ENCODE results near the gene MEIS1.
"Not testable (repeated sequence)": the region's sequence is repeated elsewhere in the genome, so short reads cannot be mapped to it uniquely, and the experiment has no call there.

Gene MEIS1

GRCh38 chr2:66472225-66472843 is 37.4 kb downstream of the MEIS1 start:
- no peak for DNase-seq

GRCh38 chr2:66477135-66477842 is 42.4 kb downstream of the MEIS1 start:
- DNase-seq: no peak

GRCh38 chr2:66478299-66478698 is 43.4 kb downstream of the MEIS1 start:
- no peak for DNase-seq

- DNase-seq: no peak
Measured at GRCh38 chr2:66478731-66479316, 43.9 kb downstream of the MEIS1 start.

- no peak for DNase-seq
Measured at GRCh38 chr2:66481100-66481549, 46.2 kb downstream of the MEIS1 start.

GRCh38 chr2:66485252-66485651 is 50.3 kb downstream of the MEIS1 start:
- not testable (repeated sequence) for DNase-seq

GRCh38 chr2:66488946-66489345 is 54.0 kb downstream of the MEIS1 start:
- no peak for DNase-seq

- DNase-seq: no peak
Measured at GRCh38 chr2:66489436-66489835, 54.5 kb downstream of the MEIS1 start.

GRCh38 chr2:66490588-66491001 is 55.7 kb downstream of the MEIS1 start:
- no peak for DNase-seq

- DNase-seq: no peak
Measured at GRCh38 chr2:66494708-66495107, 59.8 kb downstream of the MEIS1 start.

- DNase-seq: no peak
Measured at GRCh38 chr2:66495788-66496640, 61.1 kb downstream of the MEIS1 start.

- DNase-seq: no peak
Measured at GRCh38 chr2:66496670-66497420, 61.9 kb downstream of the MEIS1 start.

GRCh38 chr2:66497431-66498288 is 62.7 kb downstream of the MEIS1 start:
- DNase-seq: no peak

- no peak for DNase-seq
Measured at GRCh38 chr2:66498289-66498975, 63.5 kb downstream of the MEIS1 start.

- no peak for DNase-seq
Measured at GRCh38 chr2:66501267-66501666, 66.3 kb downstream of the MEIS1 start.

- DNase-seq: no peak
Measured at GRCh38 chr2:66506265-66506664, 71.3 kb downstream of the MEIS1 start.

GRCh38 chr2:66507673-66508201 is 72.8 kb downstream of the MEIS1 start:
- DNase-seq: no peak

GRCh38 chr2:66508484-66509071 is 73.7 kb downstream of the MEIS1 start:
- no peak for DNase-seq

- DNase-seq: no peak
Measured at GRCh38 chr2:66509326-66509811, 74.4 kb downstream of the MEIS1 start.

GRCh38 chr2:66512626-66513025 is 77.7 kb downstream of the MEIS1 start:
- no peak for DNase-seq

Data from activated naive CD4-positive, alpha-beta T cell (primary cell).